OCI-LY1 (cell line): ENCODE measurements around the gene SPARC.

Experiments used
- H2AFZ ChIP-seq: fragments of 200-600 bp; sonication (generic), shearing (Covaris generic); 2 replicates; pipeline ENCODE4 v1.6.0; 2014; ENCODE audit warnings: antibody characterized with exemption, mild to moderate bottlenecking, low read length
- H3F3A ChIP-seq: fragments of 200-600 bp; sonication (generic), shearing (Covaris generic); 2 replicates; pipeline ENCODE4 v1.6.0; 2014; ENCODE audit warnings: mild to moderate bottlenecking, antibody characterized with exemption, low read length, moderate library complexity; ENCODE audit not compliant: insufficient read depth
- H3K27ac ChIP-seq: fragments of 200-600 bp; sonication (generic); 2 replicates; pipeline ENCODE4 v1.5.1; 2014; ENCODE audit warnings: low read length, mixed run types, mild to moderate bottlenecking, low read depth; ENCODE audit not compliant: poor library complexity, severe bottlenecking
- H3K27me3 ChIP-seq: fragments of 200-600 bp; sonication (generic); 2 replicates; pipeline ENCODE4 v1.6.0; 2014; ENCODE audit warnings: antibody characterized with exemption, mild to moderate bottlenecking, low read length, moderate library complexity; ENCODE audit not compliant: insufficient read depth
- H3K36me3 ChIP-seq: fragments of 200-600 bp; sonication (generic); 2 replicates; pipeline ENCODE4 v1.6.1; 2014; ENCODE audit warnings: mild to moderate bottlenecking, antibody characterized with exemption, low read length, moderate library complexity, mixed read lengths; ENCODE audit not compliant: insufficient read depth
- H3K4me1 ChIP-seq: fragments of 200-600 bp; sonication (generic); 2 replicates; pipeline ENCODE4 v1.5.1; 2014; ENCODE audit warnings: mild to moderate bottlenecking, low read length, moderate library complexity; ENCODE audit not compliant: insufficient read depth, severe bottlenecking
- H3K4me2 ChIP-seq: fragments of 200-600 bp; sonication (generic), shearing (Covaris generic); 2 replicates; pipeline ENCODE4 v1.6.1; 2014; ENCODE audit warnings: low read length
- H3K4me3 ChIP-seq: fragments of 200-600 bp; sonication (generic); 2 replicates; pipeline ENCODE4 v1.5.1; 2014; ENCODE audit warnings: low read length, low read depth, mild to moderate bottlenecking, mixed read lengths; ENCODE audit not compliant: poor library complexity, severe bottlenecking
- H3K79me2 ChIP-seq: fragments of 200-600 bp; shearing (Covaris generic); 2 replicates; pipeline ENCODE4 v1.6.1; 2016; ENCODE audit warnings: mixed run types, low read length, mixed read lengths; ENCODE audit not compliant: insufficient read depth
- H3K9ac ChIP-seq: fragments of 200-600 bp; sonication (generic), shearing (Covaris generic); 2 replicates; pipeline ENCODE4 v1.6.1; 2014; ENCODE audit warnings: mild to moderate bottlenecking, low read length, mixed read lengths
- H3K9me2 ChIP-seq: fragments of 200-600 bp; sonication (generic), shearing (Covaris generic); 2 replicates; pipeline ENCODE4 v1.6.1; 2014; ENCODE audit warnings: low read depth, mild to moderate bottlenecking, low read length, mixed read lengths
- H3K9me3 ChIP-seq: fragments of 200-600 bp; shearing (Covaris generic); 2 replicates; pipeline ENCODE4 v1.6.1; 2014; ENCODE audit warnings: low read length, mixed read lengths
- H4K20me1 ChIP-seq: fragments of 200-600 bp; sonication (generic), shearing (Covaris generic); 2 replicates; pipeline ENCODE4 v1.6.0; 2016; ENCODE audit warnings: mild to moderate bottlenecking, low read length; ENCODE audit not compliant: insufficient read depth
- EZH2 ChIP-seq: fragments of 200-600 bp; sonication (generic), shearing (Covaris generic); IDR thresholded peaks from 2 replicates; pipeline ENCODE4 v1.8.0; 2017; ENCODE audit warnings: borderline replicate concordance, mixed run types, mild to moderate bottlenecking, antibody characterized with exemption, low read length, moderate library complexity, mixed read lengths
- TF ChIP-seq, protein P1 (sequence below): fragments of 200-600 bp; sonication (generic), shearing (Covaris generic); IDR thresholded peaks from 2 replicates; pipeline ENCODE4 v1.5.1; 2017; ENCODE audit warnings: mild to moderate bottlenecking, antibody characterized with exemption, low read length, moderate library complexity, mixed read lengths

The SPARC gene, protein sequence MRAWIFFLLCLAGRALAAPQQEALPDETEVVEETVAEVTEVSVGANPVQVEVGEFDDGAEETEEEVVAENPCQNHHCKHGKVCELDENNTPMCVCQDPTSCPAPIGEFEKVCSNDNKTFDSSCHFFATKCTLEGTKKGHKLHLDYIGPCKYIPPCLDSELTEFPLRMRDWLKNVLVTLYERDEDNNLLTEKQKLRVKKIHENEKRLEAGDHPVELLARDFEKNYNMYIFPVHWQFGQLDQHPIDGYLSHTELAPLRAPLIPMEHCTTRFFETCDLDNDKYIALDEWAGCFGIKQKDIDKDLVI

DNA sequence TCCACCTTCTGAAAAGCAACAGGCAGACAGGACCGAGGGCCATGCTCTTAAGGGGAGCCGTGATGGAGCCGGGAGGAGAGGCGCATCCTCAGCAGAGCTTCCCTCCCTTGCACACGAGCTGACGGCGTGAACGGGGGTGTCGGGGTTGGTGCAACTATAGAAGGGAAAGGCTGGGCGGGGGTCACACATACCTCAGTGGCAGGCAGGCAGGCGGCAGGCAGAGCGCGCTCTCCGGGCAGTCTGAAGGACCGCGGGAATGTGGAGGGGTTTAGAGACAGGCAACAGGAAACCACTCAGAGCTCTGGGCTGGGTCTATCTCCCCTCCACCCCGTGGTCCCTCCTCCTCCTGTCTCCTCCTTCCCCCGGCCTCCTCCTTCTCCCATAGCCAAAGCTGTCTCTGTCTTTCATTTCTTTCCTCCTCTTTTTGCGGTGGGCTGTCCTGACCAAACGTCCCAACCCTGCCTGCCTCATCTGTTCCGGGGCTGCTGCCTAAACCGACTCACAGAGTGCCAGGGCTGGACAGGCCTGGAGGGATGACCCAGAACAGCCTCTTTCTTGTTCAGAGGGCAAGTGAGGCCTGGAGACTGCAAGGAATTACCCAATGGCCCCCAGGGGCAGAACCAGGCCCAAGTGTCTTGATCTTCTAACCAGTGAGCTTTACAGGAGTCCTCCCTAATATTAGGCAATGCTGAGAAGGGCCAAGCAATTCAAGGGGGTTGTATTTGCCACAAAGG is at the start of gene SPARC:
Gene SPARC, minus strand, starts transcription at position 242 of the 734 bp plus-strand sequence. CDS start 10,727 bp downstream, outside the sequence.
- Histone ChIP-seq H3K9me3 (no peaks in the 10 kb centered on the region), H3K36me3 (no peaks in the 10 kb centered on the region), H3K4me3 (no peak within 1 kb of the TSS), H3K4me1 (no peaks in the 10 kb centered on the region), H3K79me2 (no peaks in the 10 kb centered on the region), H3K27me3 (peaks cover 4% of the 10 kb centered on the region; the same call in 1 of the 2 replicates), H2AFZ (no peak within 1 kb of the TSS), H3K4me2 (no peak within 1 kb of the TSS), H3F3A (no peaks in the 10 kb centered on the region), H4K20me1 (no peaks in the 10 kb centered on the region), H3K27ac (no peak within 1 kb of the TSS), H3K9me2 (no peaks in the 10 kb centered on the region), H3K9ac (no peak within 1 kb of the TSS)
- TF ChIP-seq, protein P1, sequence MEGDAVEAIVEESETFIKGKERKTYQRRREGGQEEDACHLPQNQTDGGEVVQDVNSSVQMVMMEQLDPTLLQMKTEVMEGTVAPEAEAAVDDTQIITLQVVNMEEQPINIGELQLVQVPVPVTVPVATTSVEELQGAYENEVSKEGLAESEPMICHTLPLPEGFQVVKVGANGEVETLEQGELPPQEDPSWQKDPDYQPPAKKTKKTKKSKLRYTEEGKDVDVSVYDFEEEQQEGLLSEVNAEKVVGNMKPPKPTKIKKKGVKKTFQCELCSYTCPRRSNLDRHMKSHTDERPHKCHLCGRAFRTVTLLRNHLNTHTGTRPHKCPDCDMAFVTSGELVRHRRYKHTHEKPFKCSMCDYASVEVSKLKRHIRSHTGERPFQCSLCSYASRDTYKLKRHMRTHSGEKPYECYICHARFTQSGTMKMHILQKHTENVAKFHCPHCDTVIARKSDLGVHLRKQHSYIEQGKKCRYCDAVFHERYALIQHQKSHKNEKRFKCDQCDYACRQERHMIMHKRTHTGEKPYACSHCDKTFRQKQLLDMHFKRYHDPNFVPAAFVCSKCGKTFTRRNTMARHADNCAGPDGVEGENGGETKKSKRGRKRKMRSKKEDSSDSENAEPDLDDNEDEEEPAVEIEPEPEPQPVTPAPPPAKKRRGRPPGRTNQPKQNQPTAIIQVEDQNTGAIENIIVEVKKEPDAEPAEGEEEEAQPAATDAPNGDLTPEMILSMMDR = no peak
- TF ChIP-seq EZH2 = no peak

DNA sequence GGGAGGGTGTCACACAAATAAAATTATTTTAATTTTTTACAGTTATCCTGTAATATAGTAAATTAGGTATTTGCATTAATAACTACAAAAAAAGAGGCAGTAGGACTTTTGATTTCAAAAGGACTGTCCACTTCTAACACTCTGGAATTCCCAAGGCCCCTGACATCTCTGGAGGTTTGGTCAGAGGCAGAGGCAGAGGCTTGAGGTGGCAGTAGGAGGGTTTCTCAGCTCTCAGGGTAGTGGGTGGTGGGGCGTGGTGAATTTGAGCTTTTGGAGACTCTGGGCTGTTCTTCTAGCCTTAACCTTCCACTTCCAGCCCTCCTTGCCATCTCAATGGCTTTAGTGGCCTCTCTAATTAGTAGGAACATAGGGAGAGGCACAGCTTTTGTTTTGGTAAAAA is 48.9 kb upstream of the SPARC start:
- H3K27ac ChIP-seq = no peak overlapping the region
- no peaks in the 10 kb centered on the region for H3F3A ChIP-seq
- H3K79me2 ChIP-seq = no peaks in the 10 kb centered on the region
- TF ChIP-seq, protein P1 = no peak
- no peak for TF ChIP-seq EZH2
- H3K27me3 ChIP-seq = no peaks in the 10 kb centered on the region
- H3K4me1 ChIP-seq = no peaks in the 10 kb centered on the region
- no peaks in the 10 kb centered on the region for H3K9me2 ChIP-seq
- no peak overlapping the region for H2AFZ ChIP-seq
- no peaks in the 10 kb centered on the region for H3K36me3 ChIP-seq
- no peaks in the 10 kb centered on the region for H3K9me3 ChIP-seq
- no peak overlapping the region for H3K4me2 ChIP-seq
- no peak overlapping the region for H3K4me3 ChIP-seq
- H4K20me1 ChIP-seq = no peaks in the 10 kb centered on the region
- H3K9ac ChIP-seq = no peak overlapping the region

DNA sequence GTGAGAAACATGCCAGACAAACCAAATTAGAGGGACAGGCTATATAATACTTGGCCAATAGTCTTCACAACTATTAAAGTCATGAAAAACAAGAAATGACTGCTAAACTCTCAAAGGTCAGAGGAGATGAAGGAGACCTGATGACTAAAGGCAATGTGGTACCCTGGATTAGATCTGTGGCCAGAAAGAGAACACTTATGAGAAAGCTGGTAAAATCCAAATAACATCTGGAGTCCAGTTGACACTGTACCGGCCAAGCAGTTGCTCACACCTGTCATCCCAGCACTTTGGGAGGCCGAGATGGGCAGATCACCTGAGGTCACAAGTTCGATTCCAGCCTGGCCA is 47.3 kb upstream of the SPARC start:
- H2AFZ ChIP-seq = no peak overlapping the region
- H3K4me1 ChIP-seq = no peaks in the 10 kb centered on the region
- H3K4me3 ChIP-seq = no peak overlapping the region
- H3K9me3 ChIP-seq = no peaks in the 10 kb centered on the region
- H3K4me2 ChIP-seq = no peak overlapping the region
- TF ChIP-seq EZH2 = no peak
- TF ChIP-seq, protein P1 = no peak
- no peaks in the 10 kb centered on the region for H3K9me2 ChIP-seq
- H3K79me2 ChIP-seq = no peaks in the 10 kb centered on the region
- H4K20me1 ChIP-seq = no peaks in the 10 kb centered on the region
- H3K36me3 ChIP-seq = no peaks in the 10 kb centered on the region
- H3K27me3 ChIP-seq = no peaks in the 10 kb centered on the region
- no peak overlapping the region for H3K9ac ChIP-seq
- no peak overlapping the region for H3K27ac ChIP-seq
- H3F3A ChIP-seq = no peaks in the 10 kb centered on the region
